ENCODE results near the gene MYO1H. TPM values are rescaled to one million over a fixed set of nuclear protein-coding genes. Genes with fewer than 3 reads are reported as not detected.

Gene MYO1H
- total and polyA plus RNA-seq, 2 of the 13 experiments (the other 11 are each of a cell fraction or from before 2014, with no cell fraction given), result not detected

DNA sequence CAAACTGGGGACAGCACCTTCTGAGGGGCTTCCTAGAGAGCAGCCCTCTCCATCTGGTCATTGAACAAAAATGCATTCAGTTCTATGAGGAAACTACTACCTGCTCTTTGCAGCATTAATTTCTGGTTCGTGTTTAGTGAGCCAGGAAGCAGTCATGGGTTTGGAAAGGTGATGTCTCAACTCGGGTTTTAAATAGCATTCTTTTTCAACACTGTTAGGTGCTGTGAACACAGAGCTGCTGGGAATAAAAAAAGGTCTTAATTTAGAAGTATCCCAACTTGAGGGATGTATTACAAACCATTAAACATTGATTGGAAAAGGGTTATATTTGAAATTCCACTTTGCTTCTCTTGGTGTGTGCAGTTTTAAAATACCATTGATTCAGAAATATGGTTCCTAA lies 9.3 kb downstream of the MYO1H start (continued):
- TF ChIP-seq, protein P1, sequence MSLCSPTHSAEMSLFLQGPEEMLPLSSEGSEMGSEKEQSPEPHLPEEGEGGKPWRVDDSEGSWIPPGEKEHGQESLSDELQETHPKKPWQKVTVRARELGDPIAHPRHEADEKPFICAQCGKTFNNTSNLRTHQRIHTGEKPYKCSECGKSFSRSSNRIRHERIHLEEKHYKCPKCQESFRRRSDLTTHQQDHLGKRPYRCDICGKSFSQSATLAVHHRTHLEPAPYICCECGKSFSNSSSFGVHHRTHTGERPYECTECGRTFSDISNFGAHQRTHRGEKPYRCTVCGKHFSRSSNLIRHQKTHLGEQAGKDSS (CRISPR knock-in tag; IDR thresholded peaks at IDR 0.05; ENCODE audit: borderline replicate concordance, low read depth), result no peak
- no peak for TF ChIP-seq ZNF20 (CRISPR knock-in tag; IDR thresholded peaks at IDR 0.05)
- no peak for TF ChIP-seq RNF2 (conservative IDR thresholded peaks at IDR 0.05; ENCODE audit: low read depth)
- no peak for TF ChIP-seq ZFP36L1 (CRISPR knock-in tag; IDR thresholded peaks at IDR 0.05)

DNA sequence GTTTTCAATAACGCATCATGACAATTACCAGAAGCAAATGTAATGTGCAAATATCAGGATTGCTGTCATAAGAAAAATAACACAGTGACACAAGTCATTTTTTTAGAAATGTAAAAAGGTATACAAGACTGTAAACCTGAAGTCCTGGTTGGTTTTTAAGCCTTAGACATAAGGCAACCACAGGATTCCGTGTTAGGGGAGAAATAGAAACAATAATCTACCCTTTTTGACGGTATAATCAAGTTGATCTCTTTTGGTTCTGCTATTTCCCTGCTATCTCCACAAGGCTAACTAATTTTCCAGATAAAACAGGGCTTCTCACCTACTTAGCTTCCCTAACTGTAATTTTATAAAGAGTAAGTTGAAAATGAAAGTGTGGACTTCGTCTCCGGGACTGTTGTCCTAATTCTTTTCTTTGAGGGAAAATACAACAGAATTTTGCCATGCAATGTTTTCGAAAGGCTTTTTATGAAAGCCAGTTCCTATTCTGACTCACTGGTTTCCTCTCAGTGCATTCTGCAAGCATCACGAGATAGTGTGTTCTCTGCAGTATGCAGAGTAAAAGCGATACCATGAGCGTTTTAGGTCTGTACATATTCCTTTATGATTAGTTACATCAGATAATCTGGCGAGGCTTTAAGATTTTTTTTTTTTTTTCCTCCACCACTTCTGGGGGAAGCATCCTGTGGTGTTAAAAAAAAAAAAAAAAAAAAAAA lies 10.6 kb downstream of the MYO1H start:
- no peaks in the 10 kb centered on the region for H3K9me3 ChIP-seq (ENCODE audit: low read length)
- TF ChIP-seq ARHGAP35 (CRISPR knock-in tag; IDR thresholded peaks at IDR 0.05; ENCODE audit: borderline replicate concordance) (no peak), ZNF569 (CRISPR knock-in tag; IDR thresholded peaks at IDR 0.05; ENCODE audit: borderline replicate concordance) (no peak), TBX3 (IDR thresholded peaks at IDR 0.05; ENCODE audit: borderline replicate concordance) (no peak), XRCC5 (optimal IDR thresholded peaks at IDR 0.05; ENCODE audit: low read length) (no peak), ZFP36 (IDR thresholded peaks at IDR 0.05; ENCODE audit: borderline replicate concordance, low read depth, low read length, partially characterized antibody) (no peak), HIVEP1 (CRISPR knock-in tag; IDR thresholded peaks at IDR 0.05) (no peak), ZNF460 (CRISPR knock-in tag; IDR thresholded peaks at IDR 0.05; ENCODE audit: borderline replicate concordance) (no peak), ZNF12 (CRISPR knock-in tag; IDR thresholded peaks at IDR 0.05) (no peak), ZFP41 (CRISPR knock-in tag; IDR thresholded peaks at IDR 0.05; ENCODE audit: borderline replicate concordance) (no peak), FOSL2 (CRISPR knock-in tag; IDR thresholded peaks at IDR 0.05) (no peak)
- CTCF ChIA-PET (ENCODE audit: low intra/inter-chr PET ratio, low total read pairs), result no interaction called here
- H3K4me1 ChIP-seq (ENCODE audit: insufficient read depth, low read length), result no peaks in the 10 kb centered on the region
- no peak overlapping the region for H2AFZ ChIP-seq (ENCODE audit: low read length)
- no peak overlapping the region for H3K9ac ChIP-seq (ENCODE audit: insufficient read depth, low read depth, low read length)
- no TSS peak for BruUV-seq (replicated peaks)
- intact Hi-C loops (cut with micrococcal nuclease; ENCODE audit: unreplicated experiment) (no loop called here), in situ Hi-C loops (cut with HindIII; ENCODE audit: extremely low pct_ligation_motif_present, low pct_unique_long_range_greater_than_20kb) (no loop called here)
- no peak overlapping the region for H3K4me3 ChIP-seq (replicated peaks in 1 of 3; ENCODE audit: insufficient read depth in 1 of 3, low read depth in 2 of 3, low read length in 3 of 3)
- POLR2A ChIA-PET, result no interaction called here
- no peak overlapping the region for H3K27ac ChIP-seq (ENCODE audit: extremely low read length, insufficient read depth, low read length)
- H3K79me2 ChIP-seq (ENCODE audit: insufficient read depth, low read length), result no peaks in the 10 kb centered on the region
- FAIRE-seq (no peak), DNase-seq (ENCODE audit: low spot score) (no peak), ATAC-seq (no peak)
- H4K20me1 ChIP-seq (ENCODE audit: insufficient read depth, low read length), result no peaks in the 10 kb centered on the region
- H3K27me3 ChIP-seq (ENCODE audit: control insufficient read depth in 1 of 2, insufficient read depth in 2 of 2, low read length in 2 of 2), result peaks cover 0 to 18% of the 10 kb centered on the region in 2 experiments; a peak in 3 of 5 replicates
- 26% methylated on average over 10 of the region's 10 CpGs for WGBS (ENCODE audit: low lambda C conversion rate)
- peak overlapping the region; percentile 32; the same call in 1 of the 2 replicates for H3K4me2 ChIP-seq (ENCODE audit: low read depth, low read length)
- no peaks in the 10 kb centered on the region for H3K36me3 ChIP-seq (replicated peaks in 1 of 2; ENCODE audit: control insufficient read depth in 1 of 2, insufficient read depth in 2 of 2, low read length in 2 of 2)

Measured in HepG2 (cell line).